ENCODE data around the gene MED27.

The MED27 gene

GRCh38 chr9:132006677-132007370 lies 72.8 kb downstream of the MED27 start:
- H3K79me2 ChIP-seq (ENCODE audit: insufficient read depth, low read length): peaks cover 33% of the 10 kb centered on the region
- H3K27me3 ChIP-seq (ENCODE audit: insufficient read depth, low read length, poor library complexity, severe bottlenecking): no peaks in the 10 kb centered on the region
- no peaks in the 10 kb centered on the region for H3K9me3 ChIP-seq (ENCODE audit: insufficient read depth, low read depth, low read length)
- no peaks in the 10 kb centered on the region for H3K9me2 ChIP-seq (replicated peaks; ENCODE audit: low read depth, low read length)
- H3F3A ChIP-seq (ENCODE audit: low read depth): peaks cover 4% of the 10 kb centered on the region
- H3K4me1 ChIP-seq (ENCODE audit: insufficient read depth, low read length, poor library complexity, severe bottlenecking): peaks cover 39% of the 10 kb centered on the region
- H3K4me2 ChIP-seq (ENCODE audit: low read depth, low read length, poor library complexity, severe bottlenecking): no peak overlapping the region
- no peak overlapping the region for H2AFZ ChIP-seq (ENCODE audit: low read length)
- TF ChIP-seq EZH2phosphoT487 (IDR thresholded peaks at IDR 0.05; ENCODE audit: borderline replicate concordance): no peak
- TF ChIP-seq CTCF (conservative IDR thresholded peaks at IDR 0.05; ENCODE audit: low read length): no peak
- H4K20me1 ChIP-seq (ENCODE audit: insufficient read depth, low read length, poor library complexity, severe bottlenecking): peaks cover 7% of the 10 kb centered on the region
- no peak overlapping the region for H3K4me3 ChIP-seq (ENCODE audit: low read length, poor library complexity, severe bottlenecking)
- H3K36me3 ChIP-seq (ENCODE audit: insufficient read depth, low read length): no peaks in the 10 kb centered on the region
- no peak overlapping the region for H3K9ac ChIP-seq (ENCODE audit: low read depth, low read length, poor library complexity, severe bottlenecking)

- Histone ChIP-seq H4K20me1 (ENCODE audit: insufficient read depth, low read length, poor library complexity, severe bottlenecking) (peaks cover 7% of the 10 kb centered on the region), H3K9ac (ENCODE audit: low read depth, low read length, poor library complexity, severe bottlenecking) (no peak overlapping the region), H2AFZ (ENCODE audit: low read length) (no peak overlapping the region), H3K9me3 (ENCODE audit: insufficient read depth, low read depth, low read length) (no peaks in the 10 kb centered on the region), H3K4me1 (ENCODE audit: insufficient read depth, low read length, poor library complexity, severe bottlenecking) (peaks cover 39% of the 10 kb centered on the region), H3K4me2 (ENCODE audit: low read depth, low read length, poor library complexity, severe bottlenecking) (no peak overlapping the region), H3K9me2 (replicated peaks; ENCODE audit: low read depth, low read length) (no peaks in the 10 kb centered on the region), H3K4me3 (ENCODE audit: low read length, poor library complexity, severe bottlenecking) (no peak overlapping the region), H3K79me2 (ENCODE audit: insufficient read depth, low read length) (peaks cover 35% of the 10 kb centered on the region), H3K27me3 (ENCODE audit: insufficient read depth, low read length, poor library complexity, severe bottlenecking) (no peaks in the 10 kb centered on the region), H3F3A (ENCODE audit: low read depth) (peaks cover 4% of the 10 kb centered on the region), H3K36me3 (ENCODE audit: insufficient read depth, low read length) (no peaks in the 10 kb centered on the region)
- no peak for TF ChIP-seq EZH2phosphoT487 (IDR thresholded peaks at IDR 0.05; ENCODE audit: borderline replicate concordance)
- no peak; the same call in 1 of the 2 replicates for TF ChIP-seq CTCF (conservative IDR thresholded peaks at IDR 0.05; ENCODE audit: low read length)
Observed at GRCh38 chr9:132005899-132006298, 73.8 kb downstream of the MED27 start.

- no peaks in the 10 kb centered on the region for H3K9me3 ChIP-seq (ENCODE audit: insufficient read depth, low read depth, low read length)
- no peak overlapping the region for H3K4me2 ChIP-seq (ENCODE audit: low read depth, low read length, poor library complexity, severe bottlenecking)
- H4K20me1 ChIP-seq (ENCODE audit: insufficient read depth, low read length, poor library complexity, severe bottlenecking): peaks cover 7% of the 10 kb centered on the region
- no peak overlapping the region for H3K4me3 ChIP-seq (ENCODE audit: low read length, poor library complexity, severe bottlenecking)
- no peak overlapping the region for H3K9ac ChIP-seq (ENCODE audit: low read depth, low read length, poor library complexity, severe bottlenecking)
- peaks cover 32% of the 10 kb centered on the region for H3K79me2 ChIP-seq (ENCODE audit: insufficient read depth, low read length)
- H3K27me3 ChIP-seq (ENCODE audit: insufficient read depth, low read length, poor library complexity, severe bottlenecking): no peaks in the 10 kb centered on the region
- TF ChIP-seq EZH2phosphoT487 (IDR thresholded peaks at IDR 0.05; ENCODE audit: borderline replicate concordance) (no peak), CTCF (conservative IDR thresholded peaks at IDR 0.05; ENCODE audit: low read length) (no peak)
- no peak overlapping the region for H2AFZ ChIP-seq (ENCODE audit: low read length)
- peaks cover 3% of the 10 kb centered on the region; the same call in 1 of the 2 replicates for H3K36me3 ChIP-seq (ENCODE audit: insufficient read depth, low read length)
- peaks cover 39% of the 10 kb centered on the region for H3K4me1 ChIP-seq (ENCODE audit: insufficient read depth, low read length, poor library complexity, severe bottlenecking)
- no peaks in the 10 kb centered on the region for H3K9me2 ChIP-seq (replicated peaks; ENCODE audit: low read depth, low read length)
- peaks cover 4% of the 10 kb centered on the region for H3F3A ChIP-seq (ENCODE audit: low read depth)
Observed at GRCh38 chr9:132004323-132004722, 75.3 kb downstream of the MED27 start.
